Brain pericyte (primary cell): ENCODE measurements around the gene ZMIZ1.

Experiments used
- DNase-seq: peaks from one replicate; pipeline ENCODE4 v3.0.0-alpha.2; 2012; ENCODE audit warnings: low read depth, low spot score

Gene ZMIZ1

GRCh38 chr10:79340646-79341244, 272.0 kb downstream of the ZMIZ1 start:
- no peak for DNase-seq

DNA sequence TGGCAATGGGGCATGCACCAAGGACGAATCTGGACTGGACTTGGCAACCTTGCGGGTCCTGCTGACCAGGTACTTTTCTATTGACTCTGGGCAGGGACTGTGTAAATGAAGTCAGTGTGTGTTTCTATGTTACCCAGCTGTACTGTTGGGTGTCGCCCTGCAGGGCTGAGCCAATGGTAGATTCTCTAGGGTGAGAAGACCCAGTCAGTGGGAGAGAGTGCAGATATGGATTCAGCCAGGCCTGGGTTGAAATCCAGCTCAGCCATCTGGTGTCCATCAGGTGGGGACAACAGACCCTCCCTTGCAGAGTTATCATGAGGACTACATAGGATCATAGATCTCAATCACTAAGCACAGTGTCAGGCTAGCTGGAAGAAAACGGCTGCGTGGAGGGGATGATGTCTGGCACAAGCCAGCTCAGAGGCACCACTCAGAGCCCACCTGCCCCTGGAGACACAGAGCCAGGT, 273.6 kb downstream of the ZMIZ1 start:
- no peak for DNase-seq

- no peak for DNase-seq
Measured at GRCh38 chr10:79342811-79343561, 274.2 kb downstream of the ZMIZ1 start.

DNA sequence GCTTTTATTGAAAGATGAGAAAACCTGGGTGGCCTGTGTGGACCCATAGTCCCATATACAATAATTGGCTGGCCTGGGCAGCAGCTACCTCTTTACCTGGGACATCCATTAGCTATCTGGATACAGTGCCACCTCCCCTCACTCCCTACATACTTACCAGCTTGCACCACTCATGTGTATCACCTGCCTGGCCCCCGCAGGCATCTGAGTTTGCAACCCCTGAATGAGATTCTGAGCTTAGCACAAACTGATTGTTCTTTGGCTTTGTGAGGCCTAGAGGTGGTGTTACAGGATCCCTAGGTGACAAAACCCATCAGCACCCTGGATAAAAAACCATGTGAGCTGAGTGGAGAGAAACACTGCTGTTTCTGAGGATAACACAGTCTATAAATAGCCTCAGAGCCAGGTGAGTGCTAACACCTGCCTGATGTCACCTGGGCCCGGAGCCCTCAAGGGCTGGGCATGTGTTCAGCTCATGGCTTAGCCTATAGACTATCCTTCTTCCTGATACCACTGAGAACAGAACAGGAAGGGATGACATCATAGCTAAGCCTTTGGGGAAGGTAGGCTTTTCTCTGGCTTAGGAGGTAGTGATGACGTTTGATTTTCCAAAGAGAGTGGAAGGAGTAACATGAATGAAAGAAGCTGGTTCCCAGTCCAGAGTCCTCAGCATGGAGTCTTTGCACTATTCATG, 275.9 kb downstream of the ZMIZ1 start:
- no peak for DNase-seq

DNA sequence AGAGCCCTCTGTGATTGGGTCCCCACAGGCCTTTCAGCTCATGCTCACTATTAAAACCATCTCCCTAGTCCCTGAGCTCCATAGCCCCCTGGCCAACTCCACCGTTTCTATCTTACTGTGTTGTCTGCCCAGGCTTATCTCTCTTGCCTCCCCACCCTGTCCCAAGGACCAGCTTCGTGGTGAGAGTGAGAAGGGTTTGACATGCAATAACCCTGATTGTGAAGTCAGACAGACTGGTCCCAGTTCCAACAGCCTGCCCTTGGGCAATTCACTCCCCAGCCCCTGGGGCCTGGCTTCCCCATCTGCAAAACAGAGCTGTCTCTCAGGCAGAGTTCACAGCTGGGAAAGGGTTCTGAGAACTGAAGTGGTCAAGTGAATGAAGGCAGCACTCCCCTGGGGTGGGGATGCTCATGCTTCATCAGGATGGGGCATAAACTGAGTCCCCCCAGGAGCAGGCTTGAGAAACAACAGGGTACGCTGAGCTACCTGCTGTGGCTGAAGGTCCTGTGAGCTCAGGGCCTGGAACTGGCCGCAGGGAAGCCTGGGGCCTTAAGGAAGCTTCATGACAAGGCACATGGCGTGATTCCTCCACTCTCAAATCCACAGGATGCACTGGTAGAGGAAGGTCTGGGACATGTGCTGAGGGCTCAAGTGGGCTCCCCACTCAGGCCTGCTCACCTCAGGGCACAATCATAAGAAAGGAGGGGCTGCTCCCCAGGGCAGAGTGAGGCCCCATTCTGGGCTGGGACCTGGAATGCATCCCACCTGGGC, 276.7 kb downstream of the ZMIZ1 start:
- no peak for DNase-seq

DNA sequence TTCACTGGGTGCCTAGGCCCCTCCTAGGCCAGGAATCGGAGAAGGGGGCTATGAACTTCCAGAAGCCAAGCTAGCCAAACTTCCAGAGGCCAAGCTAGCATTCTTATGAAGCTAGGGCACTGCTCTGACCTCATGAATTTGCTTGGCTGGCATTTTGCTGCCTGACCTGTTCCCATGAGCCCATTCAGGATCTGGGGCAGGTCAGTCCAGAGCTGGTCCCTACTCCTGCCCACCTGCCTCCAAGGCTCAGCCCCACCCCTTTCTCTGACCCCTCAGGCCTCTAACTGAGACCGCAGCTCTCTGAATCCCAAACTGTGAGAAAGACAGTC, 277.2 kb downstream of the ZMIZ1 start:
- no peak for DNase-seq

DNA sequence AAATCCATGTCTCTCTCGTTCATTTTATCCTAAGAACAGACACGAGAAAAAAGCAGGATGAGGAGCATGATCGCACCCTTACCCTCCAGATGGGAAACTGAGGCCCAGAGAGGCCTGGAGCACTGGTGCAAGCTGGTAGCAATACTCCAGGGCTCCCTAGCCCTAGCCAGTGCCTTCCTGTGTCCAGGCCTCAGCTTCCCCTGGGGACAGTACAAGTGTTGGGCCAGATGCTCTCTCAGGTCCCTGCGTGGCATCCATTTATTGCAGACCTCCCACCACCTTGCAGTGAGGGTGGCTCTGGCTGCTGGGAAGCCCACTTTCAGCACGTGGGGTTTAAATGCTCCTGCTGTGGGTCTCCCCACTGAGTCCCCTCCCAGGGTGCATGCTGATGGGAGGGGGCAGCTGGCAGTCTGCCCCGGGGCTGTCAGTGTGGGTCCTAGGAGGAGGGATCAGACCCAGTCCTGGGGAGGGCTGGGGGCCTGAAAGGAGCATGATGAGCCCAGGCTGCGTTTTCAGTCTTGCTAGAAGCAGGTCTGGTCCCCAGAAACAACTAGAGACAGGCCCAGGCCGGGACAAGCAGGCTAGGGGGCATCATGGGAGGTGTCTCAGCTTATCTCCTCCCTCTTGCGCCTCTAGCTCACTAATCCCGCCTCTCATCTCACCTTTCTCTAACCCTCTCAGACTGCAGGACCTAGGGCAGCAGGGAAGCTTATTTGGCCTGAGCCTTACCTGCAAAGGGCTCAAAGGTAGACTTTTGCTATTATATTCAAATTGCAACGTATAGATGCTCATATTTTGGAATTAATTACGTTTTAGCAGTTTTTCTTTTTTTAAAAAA, 277.8 kb downstream of the ZMIZ1 start:
- DNase-seq: no peak

GRCh38 chr10:79347226-79347893, 278.6 kb downstream of the ZMIZ1 start, which contains the start of gene PPIF:
TSS of gene PPIF (plus strand) at chr10:79347469. CDS start at chr10:79347549, 80 bp downstream.
- DNase-seq: peak; percentile 78

GRCh38 chr10:79347894-79348639, 279.3 kb downstream of the ZMIZ1 start:
- no peak for DNase-seq

GRCh38 chr10:79348640-79348988, 279.8 kb downstream of the ZMIZ1 start:
- no peak for DNase-seq

DNA sequence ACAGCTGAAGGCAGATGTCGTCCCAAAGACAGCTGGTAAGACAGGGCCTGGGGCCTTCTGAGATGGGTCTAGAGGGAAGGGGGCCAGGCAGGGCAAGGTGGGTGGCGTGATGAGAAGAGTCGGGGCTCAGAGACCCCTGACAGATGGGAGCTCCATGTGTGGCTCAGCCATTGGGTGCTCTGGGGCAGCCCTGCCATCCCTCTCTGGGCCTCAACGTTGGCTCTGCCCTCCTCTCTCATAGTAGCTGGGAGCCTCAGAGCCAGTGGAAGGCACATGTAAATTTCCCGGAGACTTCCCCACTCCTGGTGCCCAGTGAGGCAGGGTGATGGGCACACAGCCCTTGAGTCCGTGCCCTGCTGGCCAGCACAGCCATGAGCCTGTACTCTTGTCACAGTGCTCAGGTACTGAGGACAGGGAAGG, 280.3 kb downstream of the ZMIZ1 start:
- DNase-seq: no peak

DNA sequence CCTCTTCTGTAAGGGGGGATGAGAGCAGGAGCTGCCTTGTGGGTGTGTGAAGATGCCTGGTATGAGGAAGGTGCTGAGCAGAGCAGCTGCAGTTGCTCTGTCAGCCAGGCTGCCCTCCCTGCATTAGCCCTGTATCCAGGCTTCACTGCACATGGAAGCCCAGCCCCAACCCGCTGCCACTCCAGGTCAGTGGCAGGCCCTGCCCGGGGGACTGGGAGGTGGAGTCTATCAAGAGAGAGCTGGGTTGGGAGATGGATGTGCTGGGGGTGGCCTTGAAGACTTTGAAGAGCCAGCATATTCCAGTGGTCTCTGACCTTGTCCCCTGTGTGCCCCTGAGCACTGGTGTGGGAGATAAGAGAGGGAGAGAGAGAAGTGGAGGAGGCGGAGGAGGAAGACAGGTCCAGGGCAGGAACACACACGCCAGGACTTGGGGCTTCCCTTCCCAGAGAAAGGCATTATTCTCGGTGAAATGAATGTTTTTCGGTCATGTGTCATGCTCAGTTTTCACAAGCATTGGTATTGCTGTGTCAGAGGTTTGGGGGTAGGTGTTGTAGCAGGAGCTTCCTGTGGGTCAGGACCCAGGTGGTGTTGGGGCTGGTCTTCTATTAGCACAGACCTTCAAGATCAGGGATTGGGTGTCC, 281.1 kb downstream of the ZMIZ1 start:
- DNase-seq: no peak

DNA sequence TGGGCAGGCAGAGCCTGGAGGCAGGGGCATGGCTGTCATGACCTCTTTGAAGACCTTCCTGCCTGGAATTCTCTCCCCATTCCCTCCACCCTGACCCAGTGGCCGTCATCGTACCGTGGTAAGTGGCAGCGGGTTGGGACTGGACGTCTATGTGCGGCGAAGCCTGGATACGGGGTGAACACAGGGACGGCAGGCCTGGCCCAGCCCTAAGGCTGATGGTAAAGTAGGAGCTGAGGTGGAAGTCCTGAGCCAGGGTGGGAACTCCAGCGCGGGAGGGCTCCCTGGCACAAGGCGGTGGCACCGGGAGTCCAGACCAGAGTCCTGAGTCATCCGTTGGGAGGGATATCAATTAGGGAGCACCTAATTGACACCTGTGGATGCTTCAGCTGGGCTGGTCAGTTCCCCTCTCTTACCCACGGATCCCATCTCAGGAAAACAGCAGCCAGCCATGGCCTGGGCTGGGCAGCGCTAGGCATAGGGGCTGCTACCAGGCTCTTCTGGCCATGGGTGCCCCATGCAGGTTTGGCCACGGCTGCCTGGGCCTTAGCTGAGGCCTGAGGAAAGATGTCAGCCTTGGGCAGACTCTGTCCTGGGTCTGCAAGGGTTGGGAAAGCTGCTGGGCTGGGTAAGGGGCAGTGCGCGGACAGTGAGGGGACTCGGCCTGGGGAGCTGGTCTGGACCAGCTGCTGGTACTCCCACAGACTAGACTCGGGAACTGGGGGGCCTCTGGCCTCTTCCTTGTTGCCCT, 281.8 kb downstream of the ZMIZ1 start:
- DNase-seq: no peak

- no peak for DNase-seq
Measured at GRCh38 chr10:79351332-79351731, 282.6 kb downstream of the ZMIZ1 start.

DNA sequence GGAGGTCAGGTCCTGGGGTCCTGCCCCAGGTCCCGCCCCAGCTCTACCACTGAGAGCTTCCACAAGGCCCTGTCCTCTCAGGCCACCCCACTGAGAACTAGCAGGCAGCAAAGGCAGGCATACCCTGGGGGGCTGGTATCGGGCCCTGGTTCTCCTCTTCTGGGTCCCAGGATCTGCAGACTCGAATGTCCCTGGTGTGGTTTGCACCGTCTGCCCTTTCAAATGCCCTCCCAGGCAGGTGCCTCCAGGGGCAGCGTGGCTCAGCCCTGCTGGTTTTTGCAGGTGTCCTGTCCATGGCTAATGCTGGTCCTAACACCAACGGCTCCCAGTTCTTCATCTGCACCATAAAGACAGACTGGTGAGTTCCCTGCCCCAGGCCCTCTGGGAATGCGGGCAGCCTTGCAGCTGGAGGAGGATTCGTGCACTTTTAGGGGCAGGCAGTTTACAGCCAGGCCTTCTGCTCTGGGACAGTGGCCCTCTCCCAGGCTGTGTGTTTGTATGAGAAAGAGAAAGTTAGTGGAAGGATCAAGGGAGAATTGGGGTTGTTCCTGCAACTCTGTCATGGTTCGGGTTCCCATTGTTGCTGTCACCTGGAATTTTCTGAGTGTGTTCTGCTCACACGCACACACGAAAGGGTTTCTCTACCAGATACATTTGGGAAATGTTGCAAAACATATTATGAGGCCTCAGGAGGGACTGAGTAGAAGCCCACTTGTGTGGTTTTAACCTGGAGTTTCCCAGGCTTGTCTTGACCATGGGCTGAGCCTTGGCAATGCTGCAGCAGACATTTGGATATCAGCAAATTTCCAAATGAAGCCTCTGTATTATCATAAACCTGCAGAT, 283.5 kb downstream of the ZMIZ1 start:
- no peak for DNase-seq

- DNase-seq: no peak
Measured at GRCh38 chr10:79353000-79353406, 284.2 kb downstream of the ZMIZ1 start.

DNA sequence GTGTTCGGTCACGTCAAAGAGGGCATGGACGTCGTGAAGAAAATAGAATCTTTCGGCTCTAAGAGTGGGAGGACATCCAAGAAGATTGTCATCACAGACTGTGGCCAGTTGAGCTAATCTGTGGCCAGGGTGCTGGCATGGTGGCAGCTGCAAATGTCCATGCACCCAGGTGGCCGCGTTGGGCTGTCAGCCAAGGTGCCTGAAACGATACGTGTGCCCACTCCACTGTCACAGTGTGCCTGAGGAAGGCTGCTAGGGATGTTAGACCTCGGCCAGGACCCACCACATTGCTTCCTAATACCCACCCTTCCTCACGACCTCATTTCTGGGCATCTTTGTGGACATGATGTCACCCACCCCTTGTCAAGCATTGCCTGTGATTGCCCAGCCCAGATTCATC, 285.0 kb downstream of the ZMIZ1 start:
- DNase-seq: no peak

- DNase-seq: no peak
Measured at GRCh38 chr10:79354141-79354540, 285.4 kb downstream of the ZMIZ1 start.
